ENCODE data around the gene SPAG16.

DNA sequence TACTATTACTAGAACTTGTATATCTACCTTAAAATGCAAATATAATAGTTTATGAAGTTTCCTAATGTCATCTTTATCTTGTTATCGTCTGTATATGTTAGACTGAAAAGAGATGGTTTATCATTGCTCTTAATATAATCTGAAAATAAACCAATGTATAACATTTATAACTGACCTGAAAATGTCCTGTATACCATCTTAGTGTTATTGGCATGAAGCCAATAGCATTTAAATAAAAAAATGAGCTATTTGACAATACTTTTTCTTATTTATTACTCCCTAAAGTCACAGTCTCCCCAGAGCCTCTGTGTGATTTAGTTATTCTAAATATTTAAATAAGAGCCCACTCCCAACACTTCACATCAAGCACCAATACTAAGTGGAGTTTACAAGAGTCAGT is 1128.4 kb downstream of the SPAG16 start:
- no peak for TF ChIP-seq POLR2AphosphoS5 (IDR thresholded peaks at IDR 0.05; ENCODE audit: low read depth, low read length)
- TF ChIP-seq, protein P1, sequence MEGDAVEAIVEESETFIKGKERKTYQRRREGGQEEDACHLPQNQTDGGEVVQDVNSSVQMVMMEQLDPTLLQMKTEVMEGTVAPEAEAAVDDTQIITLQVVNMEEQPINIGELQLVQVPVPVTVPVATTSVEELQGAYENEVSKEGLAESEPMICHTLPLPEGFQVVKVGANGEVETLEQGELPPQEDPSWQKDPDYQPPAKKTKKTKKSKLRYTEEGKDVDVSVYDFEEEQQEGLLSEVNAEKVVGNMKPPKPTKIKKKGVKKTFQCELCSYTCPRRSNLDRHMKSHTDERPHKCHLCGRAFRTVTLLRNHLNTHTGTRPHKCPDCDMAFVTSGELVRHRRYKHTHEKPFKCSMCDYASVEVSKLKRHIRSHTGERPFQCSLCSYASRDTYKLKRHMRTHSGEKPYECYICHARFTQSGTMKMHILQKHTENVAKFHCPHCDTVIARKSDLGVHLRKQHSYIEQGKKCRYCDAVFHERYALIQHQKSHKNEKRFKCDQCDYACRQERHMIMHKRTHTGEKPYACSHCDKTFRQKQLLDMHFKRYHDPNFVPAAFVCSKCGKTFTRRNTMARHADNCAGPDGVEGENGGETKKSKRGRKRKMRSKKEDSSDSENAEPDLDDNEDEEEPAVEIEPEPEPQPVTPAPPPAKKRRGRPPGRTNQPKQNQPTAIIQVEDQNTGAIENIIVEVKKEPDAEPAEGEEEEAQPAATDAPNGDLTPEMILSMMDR (IDR thresholded peaks at IDR 0.05), result no peak
- TF ChIP-seq, protein P2, sequence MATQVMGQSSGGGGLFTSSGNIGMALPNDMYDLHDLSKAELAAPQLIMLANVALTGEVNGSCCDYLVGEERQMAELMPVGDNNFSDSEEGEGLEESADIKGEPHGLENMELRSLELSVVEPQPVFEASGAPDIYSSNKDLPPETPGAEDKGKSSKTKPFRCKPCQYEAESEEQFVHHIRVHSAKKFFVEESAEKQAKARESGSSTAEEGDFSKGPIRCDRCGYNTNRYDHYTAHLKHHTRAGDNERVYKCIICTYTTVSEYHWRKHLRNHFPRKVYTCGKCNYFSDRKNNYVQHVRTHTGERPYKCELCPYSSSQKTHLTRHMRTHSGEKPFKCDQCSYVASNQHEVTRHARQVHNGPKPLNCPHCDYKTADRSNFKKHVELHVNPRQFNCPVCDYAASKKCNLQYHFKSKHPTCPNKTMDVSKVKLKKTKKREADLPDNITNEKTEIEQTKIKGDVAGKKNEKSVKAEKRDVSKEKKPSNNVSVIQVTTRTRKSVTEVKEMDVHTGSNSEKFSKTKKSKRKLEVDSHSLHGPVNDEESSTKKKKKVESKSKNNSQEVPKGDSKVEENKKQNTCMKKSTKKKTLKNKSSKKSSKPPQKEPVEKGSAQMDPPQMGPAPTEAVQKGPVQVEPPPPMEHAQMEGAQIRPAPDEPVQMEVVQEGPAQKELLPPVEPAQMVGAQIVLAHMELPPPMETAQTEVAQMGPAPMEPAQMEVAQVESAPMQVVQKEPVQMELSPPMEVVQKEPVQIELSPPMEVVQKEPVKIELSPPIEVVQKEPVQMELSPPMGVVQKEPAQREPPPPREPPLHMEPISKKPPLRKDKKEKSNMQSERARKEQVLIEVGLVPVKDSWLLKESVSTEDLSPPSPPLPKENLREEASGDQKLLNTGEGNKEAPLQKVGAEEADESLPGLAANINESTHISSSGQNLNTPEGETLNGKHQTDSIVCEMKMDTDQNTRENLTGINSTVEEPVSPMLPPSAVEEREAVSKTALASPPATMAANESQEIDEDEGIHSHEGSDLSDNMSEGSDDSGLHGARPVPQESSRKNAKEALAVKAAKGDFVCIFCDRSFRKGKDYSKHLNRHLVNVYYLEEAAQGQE (IDR thresholded peaks at IDR 0.05; ENCODE audit: insufficient read depth in 1 of 2, low read depth in 2 of 2, low read length in 1 of 2), result no peak
- TF ChIP-seq SIN3A (IDR thresholded peaks at IDR 0.05; ENCODE audit: borderline replicate concordance, insufficient read depth, low read depth, low read length), result no peak

All from Panc1 (cell line).